VCaP (cell line): Measurements from ENCODE around the gene USP54.

Source experiments
- H3K27ac ChIP-seq: fragments of 450-650 bp; 2 replicates; pipeline ENCODE4 v1.5.1; 2017
- TF ChIP-seq, protein P1 (sequence below): fragments of 450-650 bp; conservative IDR thresholded peaks from 2 replicates; pipeline ENCODE4 v1.5.1; 2017; ENCODE audit warnings: mild to moderate bottlenecking, moderate library complexity

Gene USP54

DNA sequence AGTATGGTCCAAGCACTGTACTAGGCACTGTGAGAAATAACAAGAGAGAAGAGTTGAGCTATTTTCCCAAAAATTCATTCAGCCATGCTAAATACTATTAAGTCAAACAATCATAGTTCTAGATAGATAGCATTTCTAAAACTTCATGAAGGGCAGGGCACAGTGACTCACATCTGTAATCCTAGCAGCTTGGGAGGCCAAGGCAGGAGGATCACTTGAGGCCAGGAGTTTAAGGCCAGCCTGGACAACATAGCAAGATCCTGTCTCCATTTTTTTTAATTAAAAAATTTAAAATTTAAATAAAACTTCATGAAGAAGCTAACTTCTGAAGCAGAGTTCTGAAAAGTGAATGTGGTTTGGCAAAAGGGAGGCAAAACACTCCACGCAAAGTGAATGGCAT is 29.9 kb downstream of the USP54 start:
- TF ChIP-seq, protein P1, sequence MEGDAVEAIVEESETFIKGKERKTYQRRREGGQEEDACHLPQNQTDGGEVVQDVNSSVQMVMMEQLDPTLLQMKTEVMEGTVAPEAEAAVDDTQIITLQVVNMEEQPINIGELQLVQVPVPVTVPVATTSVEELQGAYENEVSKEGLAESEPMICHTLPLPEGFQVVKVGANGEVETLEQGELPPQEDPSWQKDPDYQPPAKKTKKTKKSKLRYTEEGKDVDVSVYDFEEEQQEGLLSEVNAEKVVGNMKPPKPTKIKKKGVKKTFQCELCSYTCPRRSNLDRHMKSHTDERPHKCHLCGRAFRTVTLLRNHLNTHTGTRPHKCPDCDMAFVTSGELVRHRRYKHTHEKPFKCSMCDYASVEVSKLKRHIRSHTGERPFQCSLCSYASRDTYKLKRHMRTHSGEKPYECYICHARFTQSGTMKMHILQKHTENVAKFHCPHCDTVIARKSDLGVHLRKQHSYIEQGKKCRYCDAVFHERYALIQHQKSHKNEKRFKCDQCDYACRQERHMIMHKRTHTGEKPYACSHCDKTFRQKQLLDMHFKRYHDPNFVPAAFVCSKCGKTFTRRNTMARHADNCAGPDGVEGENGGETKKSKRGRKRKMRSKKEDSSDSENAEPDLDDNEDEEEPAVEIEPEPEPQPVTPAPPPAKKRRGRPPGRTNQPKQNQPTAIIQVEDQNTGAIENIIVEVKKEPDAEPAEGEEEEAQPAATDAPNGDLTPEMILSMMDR = no peak

GRCh38 chr10:73559590-73559989 is 31.6 kb downstream of the USP54 start:
- no peak overlapping the region for H3K27ac ChIP-seq
- TF ChIP-seq, protein P1 = no peak

More for the DNA sequence above, 29.9 kb downstream of the USP54 start:
- no peak overlapping the region for H3K27ac ChIP-seq

DNA sequence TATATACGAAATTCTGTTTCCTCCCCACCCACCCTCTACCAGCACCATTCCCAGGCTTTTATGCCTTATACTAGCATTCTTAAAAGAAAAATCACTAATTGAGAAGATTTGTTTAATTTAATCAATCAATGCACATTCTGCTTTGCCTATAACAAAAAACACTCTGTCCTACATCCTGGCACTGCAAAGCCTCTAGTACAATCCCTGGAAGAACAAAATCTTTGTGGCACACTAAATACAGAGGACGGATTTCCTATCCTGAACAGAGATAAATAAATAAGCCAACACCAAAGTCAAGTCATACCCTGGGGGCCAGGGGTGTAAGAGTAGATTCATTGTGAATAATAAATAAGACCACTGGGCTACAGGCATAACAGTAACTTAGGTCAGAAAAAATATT is 34.3 kb downstream of the USP54 start:
- TF ChIP-seq, protein P1 = no peak
- no peak overlapping the region for H3K27ac ChIP-seq

DNA sequence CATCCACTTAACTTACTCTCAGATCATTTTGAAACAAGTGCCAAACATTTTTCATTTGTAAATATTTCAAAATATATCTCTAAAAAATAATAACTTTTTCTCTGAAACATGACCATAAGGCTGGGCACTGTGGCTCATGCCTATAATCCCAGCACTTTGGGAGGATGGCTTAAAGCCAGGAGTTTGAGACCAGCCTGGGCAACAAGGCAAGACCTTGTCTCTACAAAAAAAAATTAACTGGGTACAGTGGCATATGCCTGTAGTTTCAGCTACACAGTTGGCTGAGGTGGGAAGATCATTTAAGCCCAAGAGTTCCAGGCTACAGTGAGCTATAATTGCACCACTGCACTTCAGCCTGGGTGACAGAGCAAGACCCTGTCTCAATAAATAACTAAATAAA is 36.4 kb downstream of the USP54 start:
- H3K27ac ChIP-seq = peak overlapping the region; percentile 68

GRCh38 chr10:73553761-73554160 is 37.4 kb downstream of the USP54 start:
- H3K27ac ChIP-seq = peak overlapping the region; percentile 68

More for the DNA sequence above, 36.4 kb downstream of the USP54 start:
- TF ChIP-seq, protein P1 = no peak

GRCh38 chr10:73552819-73553715 is 38.1 kb downstream of the USP54 start:
- peak overlapping the region; percentile 68 for H3K27ac ChIP-seq
- TF ChIP-seq, protein P1 = no peak

More at GRCh38 chr10:73553761-73554160, 37.4 kb downstream of the USP54 start:
- TF ChIP-seq, protein P1 = no peak

- H3K27ac ChIP-seq = no peak overlapping the region
- TF ChIP-seq, protein P1 = no peak
Measured at GRCh38 chr10:73551515-73551914, 39.6 kb downstream of the USP54 start.
